NCI-H1092 treated with DMSO at 0.1 percent for 48 hours (cell line): ENCODE results near the gene LRRC3B.

ENCODE experiments used
- DNase-seq: peaks from one replicate; lab custom pipeline; 2025; lab: John Stamatoyannopoulos, UW

Gene LRRC3B

DNA sequence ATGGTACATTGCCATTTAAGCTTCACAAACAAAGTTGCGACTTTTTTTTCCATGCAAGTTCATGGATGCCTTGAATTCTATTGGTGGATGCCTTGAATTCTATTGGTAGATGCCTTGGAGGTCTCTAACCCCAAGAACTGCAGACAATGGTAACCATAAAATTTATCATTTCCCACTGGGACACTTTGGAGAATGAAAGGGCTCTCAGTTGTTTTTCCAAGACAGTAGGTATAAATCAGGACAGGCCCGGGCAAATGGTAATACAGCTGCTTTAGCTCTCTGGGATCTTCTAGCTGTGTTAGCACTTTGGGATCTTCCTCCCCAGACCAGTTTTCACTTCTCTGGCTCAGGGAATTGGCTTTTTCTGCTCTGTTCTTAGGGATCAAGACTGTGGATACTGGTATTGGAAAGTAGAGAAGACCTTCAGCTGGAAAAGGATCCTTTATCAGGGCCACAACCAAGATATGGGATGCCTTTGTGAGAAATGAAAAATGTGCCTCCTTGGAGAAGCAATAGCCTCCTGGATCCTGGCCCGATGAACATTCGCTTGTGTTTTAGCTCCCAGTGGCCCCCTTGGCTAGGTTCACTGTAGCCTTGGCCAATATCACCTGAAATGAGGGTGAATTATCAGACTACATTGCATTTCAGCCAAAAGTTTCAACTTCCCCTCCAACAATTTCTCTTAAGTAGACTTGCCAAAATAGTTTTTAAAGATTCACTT lies 8.3 kb downstream of the LRRC3B start:
- no peak for DNase-seq

DNA sequence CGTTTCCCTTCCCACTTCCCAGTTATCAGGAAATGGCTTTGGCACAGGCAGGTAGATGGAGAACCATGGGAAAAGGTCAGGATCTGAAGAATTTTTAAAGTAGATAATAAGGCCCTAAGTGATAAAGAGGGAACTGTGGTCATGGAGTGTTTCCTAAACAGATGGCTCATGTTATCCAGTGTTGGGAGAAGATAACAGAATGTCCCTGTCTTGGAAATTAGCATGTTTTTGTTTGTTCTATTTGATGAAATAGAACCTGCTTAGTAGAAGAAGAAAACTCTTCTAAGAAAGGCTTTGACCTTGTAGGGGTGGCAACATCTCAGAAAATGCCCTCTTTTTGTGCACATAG lies 8.8 kb downstream of the LRRC3B start:
- DNase-seq: no peak

DNA sequence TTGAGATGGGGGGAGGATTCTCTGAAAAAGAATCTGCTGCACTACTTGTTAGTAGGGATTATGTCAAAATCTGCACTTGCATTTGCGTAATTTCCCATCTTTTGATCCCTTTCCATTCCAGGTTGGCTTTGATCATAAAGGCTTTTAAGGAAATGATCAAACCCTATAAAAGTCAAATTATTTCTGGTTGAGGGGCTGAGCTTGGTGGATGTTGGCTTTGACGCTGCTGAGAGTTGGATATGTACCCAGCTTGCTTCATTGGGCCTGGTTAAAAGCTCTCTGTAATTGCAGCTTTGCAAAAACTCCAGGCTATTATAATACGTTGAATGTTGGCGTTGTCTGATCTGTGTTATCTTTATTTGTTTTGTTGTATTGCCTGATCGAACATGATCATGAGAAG lies 12.0 kb downstream of the LRRC3B start:
- no peak for DNase-seq

DNA sequence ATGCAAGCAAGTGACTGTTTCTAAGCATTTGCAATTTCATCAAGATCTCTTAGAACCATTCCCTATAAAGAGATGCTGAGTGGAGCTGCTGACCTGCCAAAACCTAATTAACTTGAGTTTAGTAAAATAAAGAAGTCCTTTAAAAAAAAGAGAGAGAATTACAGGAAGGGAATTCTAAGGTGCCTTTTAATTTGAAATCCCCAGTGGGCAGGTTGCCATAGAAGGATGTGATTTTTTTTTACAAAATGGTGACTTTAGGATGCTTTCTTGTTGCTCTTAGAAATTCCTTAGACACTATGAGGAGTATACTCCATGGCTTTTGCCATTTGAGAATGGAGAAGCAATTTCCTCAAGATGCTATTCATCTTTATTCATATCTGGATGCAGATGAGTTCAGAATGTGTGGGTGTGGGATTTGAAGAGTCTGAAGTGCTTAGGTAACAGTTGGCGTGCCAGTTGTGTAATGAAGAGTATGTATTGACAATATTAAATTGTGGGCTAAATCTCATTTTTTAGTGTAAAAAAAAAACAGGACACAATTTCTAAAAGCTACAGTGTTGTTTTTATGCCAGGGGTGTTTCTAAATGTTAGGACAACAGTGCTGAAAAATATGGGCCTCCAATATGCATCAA lies 13.6 kb downstream of the LRRC3B start:
- DNase-seq: no peak

DNA sequence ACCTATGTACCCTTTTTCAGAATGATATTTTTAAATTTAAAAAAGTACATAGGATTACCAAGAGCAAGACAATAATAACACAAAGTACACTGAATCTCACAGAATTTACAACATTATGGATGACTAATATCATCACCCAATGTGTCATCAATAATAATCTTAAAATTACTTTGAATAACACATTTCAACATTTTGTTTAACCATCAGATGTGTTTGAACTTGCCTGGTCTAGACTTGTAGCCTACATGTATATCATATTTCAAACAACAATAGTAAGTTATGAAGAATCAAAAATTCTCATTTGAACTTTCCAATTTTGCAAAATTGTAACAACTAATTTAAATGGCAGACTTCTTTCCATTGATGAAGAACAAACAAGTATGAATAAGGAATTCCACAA lies 15.1 kb downstream of the LRRC3B start:
- no peak for DNase-seq

DNA sequence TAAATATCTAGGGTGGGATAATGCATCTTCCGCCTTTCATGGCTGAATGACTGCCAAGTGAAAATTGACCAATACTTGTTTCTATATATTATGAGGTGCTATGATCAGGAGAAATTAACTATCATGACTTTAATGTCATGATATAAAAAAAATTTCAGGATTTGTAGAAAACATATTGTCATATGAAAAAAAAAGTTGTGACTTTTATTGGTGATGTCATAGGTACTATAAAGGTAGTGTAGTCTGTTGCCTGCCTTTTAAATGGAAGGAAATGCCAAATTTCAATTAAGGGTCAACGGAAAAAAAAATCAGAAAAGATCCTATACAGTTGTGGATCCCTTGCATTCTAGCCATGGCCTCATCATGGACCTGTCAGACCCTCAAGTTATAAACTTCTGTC lies 15.5 kb downstream of the LRRC3B start:
- no peak for DNase-seq

DNA sequence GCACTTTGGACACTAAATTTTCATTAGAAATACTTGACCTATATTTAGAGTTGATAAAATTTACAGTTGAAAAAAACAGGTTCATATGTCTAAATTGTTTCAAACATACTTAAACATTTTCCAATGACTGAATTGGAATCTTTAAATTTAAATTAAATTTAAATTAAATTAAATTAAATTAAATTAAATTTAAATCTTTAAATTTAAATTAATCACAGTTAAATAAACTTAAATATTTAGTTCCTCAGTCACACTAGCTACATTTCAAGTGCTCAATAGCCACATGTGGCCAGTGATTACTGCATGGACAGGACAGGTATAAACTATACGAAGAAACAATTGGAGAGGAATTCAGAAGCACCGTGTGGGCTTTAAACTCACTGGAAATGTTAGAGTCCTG lies 16.8 kb downstream of the LRRC3B start:
- no peak for DNase-seq

DNA sequence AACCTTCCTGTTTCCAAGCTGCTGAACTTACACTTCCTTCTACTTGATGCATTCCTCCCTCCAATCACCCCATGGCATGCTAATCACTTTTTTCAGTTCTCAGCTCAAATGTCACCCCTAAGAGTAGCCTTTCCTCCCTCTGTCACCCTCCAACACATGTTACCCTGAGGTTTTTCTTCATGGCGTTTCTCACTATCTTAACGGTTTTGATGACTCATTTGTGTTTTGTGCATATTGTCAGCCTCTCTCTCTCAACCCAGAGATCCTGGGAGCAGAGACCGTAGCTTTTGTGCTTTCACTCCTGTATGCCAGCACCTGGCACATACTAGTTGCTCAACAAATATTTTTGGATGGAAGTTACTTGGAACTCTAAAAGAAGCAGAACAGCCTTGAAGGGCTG lies 24.5 kb downstream of the LRRC3B start:
- DNase-seq: no peak

DNA sequence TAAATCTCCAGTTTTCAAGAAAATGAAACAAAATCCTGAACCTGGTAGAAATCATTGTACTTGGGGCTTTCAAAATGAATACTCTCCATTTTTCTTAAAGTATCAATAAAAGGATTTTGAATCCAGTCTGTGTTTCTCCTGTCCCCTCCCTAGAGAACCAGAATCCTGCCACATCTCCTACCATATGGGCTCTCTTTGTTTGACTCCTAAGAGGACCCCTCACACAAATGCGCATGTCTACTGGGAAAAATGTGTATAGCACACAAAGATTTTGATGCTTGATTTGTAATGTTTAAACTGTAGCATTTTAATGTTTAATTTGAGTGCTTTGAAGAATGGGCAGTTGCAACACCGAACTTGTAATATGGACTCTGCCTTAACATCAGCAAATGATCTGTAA lies 25.9 kb downstream of the LRRC3B start:
- DNase-seq: no peak

DNA sequence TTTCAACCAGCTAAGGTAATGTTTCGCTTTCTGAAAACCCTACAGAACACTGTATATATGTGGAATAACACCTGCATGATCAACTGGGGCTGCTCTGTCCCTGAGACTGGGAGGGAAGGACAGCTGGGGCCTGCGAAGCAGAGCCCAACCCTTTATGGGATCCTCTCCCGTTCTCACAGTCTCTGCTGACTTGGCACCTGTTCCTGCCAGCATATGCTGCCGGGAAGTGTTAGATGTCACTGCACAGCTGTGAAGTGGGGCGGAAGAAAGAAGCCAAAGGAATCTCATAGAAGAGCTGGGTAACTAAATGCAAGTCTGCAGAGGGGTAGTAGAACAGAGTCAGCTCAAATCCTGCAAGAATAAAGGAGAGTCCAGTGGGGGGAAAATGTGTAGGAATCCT lies 29.6 kb downstream of the LRRC3B start:
- no peak for DNase-seq

DNA sequence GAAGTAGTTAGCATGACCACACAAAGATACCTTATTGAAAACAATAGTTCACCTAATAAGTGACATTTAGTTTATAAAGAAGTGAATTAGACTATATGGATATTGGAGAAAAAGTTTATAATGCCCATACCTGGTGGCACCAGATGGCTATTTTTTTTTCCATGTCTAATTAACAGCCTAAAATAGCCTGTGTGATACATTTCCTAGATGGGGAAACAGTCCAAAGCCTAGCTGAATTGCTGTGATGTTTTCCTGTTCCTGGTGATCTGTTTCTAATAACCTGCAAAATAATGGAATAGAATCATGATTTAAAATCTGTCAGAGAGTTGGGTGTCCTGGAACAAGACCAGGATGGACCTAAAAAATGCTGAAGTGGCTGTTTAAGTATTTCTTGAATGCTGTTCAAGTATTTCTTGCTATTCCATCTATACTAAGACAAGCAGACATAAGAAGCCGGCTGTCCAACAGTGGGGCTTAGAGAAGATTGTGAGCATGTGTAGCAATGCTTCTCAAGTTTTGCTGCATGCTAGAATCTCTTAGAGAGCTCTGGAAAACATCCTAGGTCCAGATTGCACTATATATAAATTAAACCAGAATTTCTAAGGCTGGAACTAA lies 31.3 kb downstream of the LRRC3B start:
- no peak for DNase-seq

DNA sequence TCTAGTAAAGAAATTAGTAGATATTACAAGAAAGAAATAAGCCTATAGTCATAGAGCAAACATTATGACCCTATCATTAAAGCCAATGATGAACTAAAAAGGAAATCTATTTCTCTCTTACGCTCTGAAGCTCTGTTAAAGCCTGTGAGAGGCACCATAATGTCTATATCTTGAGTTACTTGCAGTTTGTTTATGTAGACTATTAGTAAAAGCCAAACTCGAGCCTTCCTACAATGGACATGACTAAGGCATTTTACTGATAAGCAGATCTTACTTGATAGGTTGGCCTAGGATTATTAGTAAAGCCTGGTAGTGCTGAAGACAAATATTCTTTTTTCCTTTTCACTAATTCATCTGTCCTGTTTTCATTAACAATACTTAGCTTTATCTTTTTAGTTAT lies 32.7 kb downstream of the LRRC3B start:
- no peak for DNase-seq

DNA sequence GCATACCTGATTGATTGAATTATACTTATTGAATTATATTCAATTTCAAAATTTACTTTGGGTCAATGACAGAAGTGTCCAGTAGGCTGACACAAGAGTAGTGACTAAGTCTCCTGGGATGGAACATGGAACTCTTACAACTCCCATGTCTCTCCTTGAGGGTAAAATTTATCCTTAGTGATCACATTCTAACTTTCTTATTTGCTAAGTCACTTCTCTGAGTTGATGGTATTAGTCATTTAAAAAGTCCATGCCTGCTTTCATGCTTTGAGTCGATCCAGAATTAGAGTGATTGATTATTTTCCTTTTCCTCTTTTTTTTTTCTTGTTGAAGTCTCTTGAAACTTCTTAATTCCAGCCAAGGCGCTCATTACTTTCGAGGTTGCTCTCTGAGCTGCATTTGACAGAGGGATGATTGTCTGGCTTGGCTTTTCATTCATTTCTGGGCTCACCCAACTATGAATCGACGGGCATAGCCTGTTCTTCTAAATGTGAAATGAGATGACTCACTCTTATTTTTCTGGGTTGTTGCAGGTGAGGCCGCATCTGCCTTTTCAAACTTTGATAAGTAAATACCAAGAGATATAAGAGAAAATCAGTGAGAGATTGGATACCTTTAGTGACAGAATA lies 34.9 kb downstream of the LRRC3B start:
- DNase-seq: no peak

DNA sequence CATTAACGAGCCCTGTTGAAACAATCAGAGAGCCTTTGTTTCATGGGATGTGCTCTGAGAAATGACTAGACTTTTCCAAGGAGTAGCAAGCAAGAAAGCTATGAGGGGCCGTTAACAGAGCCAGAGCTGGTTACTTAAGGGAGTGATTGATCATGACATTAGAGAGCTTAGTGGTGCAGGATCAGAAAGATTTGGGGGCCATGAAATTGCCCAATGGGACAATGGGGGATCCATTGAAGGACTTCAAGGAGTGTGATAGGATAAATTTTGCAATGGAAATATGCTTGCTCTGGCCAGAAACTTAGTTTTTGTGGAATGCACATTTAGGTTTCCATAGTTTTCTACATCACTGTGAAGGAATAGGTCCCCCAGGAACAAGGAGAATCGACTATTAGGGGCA lies 45.6 kb downstream of the LRRC3B start:
- no peak for DNase-seq

DNA sequence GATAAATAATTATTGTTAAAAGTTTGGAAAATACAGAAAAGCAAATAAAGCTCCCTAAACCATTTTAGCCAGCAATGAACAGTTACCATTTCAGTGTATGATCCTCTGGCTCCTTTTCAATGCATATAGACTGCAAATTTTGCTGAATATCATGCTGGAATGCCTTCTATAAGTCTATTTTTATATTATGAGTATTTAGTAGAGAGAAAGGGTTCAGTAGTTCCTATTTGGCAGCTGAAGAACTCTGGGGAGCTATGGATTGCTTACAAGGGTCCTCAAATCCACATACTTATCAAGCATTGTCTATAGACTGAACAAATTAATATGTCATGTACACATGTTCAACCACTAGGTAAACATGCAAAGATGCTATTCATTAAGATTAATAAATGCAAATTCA lies 46.1 kb downstream of the LRRC3B start:
- DNase-seq: no peak

DNA sequence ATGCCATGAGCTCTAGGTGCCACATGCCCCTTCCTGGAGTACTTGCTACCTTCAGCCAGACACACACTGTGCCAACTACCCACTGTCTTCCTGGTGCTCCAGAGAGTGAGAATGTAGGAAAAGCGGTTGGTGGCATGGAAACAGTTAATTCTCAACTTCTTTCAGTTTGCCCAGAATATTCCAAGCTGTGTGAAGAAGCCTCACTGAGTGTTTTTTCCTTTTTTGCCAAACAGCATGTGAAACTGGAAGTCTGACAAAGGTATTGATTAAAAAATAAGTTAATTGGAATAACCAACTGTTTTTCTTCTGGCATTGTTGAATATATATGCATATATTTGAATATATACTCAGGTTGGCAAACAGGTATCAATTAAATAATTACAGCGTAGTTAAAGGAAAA lies 52.8 kb downstream of the LRRC3B start:
- DNase-seq: no peak

DNA sequence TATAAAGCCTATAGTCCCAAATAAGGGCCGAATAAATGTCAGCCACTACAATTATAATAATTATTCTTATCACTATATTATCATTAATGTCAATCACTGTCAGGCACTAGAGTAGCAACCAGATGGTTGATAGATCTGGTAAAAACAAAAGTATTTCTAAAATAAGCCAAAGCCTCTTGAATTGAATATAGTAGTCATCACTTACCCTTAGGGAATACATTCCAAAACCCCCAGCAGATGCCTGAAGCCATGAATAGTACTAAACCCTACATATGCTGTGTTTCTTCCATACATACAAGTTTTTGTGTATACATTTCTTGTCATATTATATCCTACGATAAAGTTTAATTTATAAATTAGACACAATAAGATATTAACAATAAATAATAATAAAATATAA lies 59.1 kb downstream of the LRRC3B start:
- DNase-seq: no peak

DNA sequence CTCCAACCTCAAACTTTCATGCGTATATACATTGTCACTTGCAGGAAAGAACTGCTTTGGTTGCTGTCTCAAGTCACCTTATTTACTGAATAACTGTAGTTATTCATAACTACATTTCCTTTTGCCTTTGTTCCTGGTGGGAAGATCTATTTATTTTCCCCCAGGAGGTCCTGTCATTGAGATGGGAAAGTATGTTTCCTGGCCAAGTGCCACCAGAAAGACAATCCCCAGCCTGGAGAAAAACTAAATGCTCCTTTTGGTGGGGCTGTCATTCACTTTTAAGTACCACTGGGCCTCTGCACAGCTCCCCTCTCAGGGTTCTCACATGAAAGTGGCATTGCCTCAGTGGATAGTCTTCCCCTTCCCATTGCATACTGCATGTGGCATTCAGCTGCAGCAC lies 59.8 kb downstream of the LRRC3B start:
- DNase-seq: no peak

DNA sequence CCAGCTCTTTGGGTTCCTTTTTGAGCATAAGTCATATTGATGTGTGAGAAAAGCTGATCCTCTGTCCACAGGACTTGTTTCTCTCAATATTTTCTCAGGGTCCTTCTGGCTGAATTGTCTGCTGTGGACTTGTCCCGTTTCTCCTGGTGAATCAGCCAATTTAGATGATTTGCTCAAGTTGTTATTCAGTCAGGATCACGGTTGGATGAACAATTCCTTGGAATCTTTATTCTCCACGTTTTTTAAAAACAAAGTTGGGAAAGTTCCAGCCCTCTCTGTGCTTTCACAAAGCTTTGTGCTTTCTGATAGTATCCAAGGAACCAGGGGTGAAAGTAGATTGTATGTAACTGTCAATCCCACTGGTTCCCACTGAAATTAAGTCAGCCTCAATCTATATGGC lies 61.3 kb downstream of the LRRC3B start:
- DNase-seq: no peak

DNA sequence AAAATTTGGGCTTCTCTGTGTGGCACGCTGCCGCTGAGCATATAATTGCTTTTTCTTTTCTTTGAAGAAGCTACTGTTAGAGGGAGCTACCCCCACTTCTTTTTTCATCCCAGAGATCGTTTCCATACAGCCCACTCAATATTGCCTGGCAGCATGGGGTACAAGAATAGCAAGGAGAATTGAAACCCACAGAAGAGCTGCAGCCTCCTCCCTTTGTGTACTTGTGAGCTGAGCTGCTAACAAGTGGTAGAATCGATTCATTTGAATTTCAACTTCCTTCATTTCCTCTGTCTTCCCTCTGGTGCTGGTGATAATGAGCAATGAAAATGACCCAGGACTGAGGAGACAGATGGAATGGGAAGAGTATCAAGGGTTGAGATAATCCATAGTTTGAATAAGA lies 64.9 kb downstream of the LRRC3B start:
- DNase-seq: no peak

DNA sequence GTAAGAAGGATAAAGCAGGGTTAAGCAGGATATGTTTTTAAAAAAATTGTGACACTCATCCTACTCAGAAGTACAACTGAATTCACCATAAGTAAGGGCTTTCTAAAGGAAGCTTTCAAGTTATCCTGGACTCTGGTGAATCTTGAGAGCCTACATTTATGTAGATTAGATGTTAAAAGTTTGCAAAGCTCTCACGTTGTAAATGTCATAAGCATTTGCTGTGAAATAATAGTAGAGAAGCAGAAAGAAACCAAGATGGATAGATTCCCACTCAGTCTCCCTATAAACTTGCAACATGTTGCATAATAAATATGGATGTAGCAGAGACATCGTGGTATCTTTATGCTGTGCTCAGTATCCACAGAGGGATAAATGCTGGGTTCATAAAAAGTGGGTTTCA lies 77.0 kb downstream of the LRRC3B start:
- no peak for DNase-seq

DNA sequence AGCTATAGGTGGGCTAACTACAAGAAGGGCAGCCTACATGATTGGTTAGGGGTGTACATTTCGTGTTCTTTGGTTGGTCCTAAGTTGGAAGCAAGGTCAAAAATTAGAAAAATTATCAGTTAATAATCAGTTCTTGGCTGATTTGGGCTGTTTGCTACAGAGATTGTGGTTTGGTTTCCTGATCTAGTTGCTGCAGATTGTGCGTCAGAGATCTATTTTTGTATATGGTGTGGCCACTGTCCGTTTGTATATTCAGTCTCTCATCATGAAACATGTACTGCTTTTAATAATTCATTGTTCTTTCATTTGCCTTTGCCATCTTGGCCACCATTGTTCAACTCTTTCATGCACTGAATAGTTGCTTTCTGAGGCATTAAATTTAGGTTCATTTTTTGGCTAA lies 80.9 kb downstream of the LRRC3B start:
- DNase-seq: no peak

DNA sequence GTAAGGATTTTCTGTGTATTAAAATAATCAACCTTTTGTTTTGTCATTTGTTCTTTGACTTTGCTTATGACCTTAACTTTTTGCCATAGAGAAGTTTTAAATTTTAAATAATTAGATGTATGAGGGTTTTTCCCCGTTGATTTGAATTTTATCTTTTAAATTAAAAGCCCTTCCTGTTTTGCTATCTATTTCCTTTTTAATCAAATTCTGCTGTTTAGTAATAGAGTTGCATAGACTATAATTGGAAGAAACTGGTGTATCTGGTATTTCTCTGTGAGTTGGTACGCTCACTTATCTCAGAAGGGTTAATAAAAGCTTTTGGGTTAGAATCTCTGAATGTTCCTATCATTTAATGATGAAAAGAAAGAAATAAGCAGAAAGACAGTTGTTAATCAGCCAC lies 82.2 kb downstream of the LRRC3B start:
- no peak for DNase-seq
